BE2C (cell line): Measurements from ENCODE around the gene CEACAM18.

Source experiments
- DNase-seq: peaks from one replicate; pipeline ENCODE4 v3.0.0-alpha.2; 2020
- H3K27me3 ChIP-seq: fragments of 250-450 bp; sonication (Bioruptor Pico); 2 replicates; pipeline ENCODE4 v1.5.1; 2020; ENCODE audit warnings: mild to moderate bottlenecking
- H3K36me3 ChIP-seq: fragments of 250-450 bp; sonication (Bioruptor Pico); 2 replicates; pipeline ENCODE4 v1.5.1; 2020; ENCODE audit warnings: mild to moderate bottlenecking
- H3K4me1 ChIP-seq: fragments of 250-450 bp; sonication (Bioruptor Pico); 2 replicates; pipeline ENCODE4 v1.5.1; 2020
- H3K4me3 ChIP-seq: 2 replicates; pipeline ENCODE4 v1.5.1; 2011; ENCODE audit warnings: low read depth, low read length
- H3K9me3 ChIP-seq: fragments of 250-450 bp; sonication (Bioruptor Pico); 2 replicates; pipeline ENCODE4 v1.5.1; 2020
- TF ChIP-seq, protein P1 (sequence below): IDR thresholded peaks from 2 replicates; pipeline ENCODE4 v1.5.1; 2012; ENCODE audit warnings: mild to moderate bottlenecking, low read depth, low read length

CEACAM18 gene

DNA sequence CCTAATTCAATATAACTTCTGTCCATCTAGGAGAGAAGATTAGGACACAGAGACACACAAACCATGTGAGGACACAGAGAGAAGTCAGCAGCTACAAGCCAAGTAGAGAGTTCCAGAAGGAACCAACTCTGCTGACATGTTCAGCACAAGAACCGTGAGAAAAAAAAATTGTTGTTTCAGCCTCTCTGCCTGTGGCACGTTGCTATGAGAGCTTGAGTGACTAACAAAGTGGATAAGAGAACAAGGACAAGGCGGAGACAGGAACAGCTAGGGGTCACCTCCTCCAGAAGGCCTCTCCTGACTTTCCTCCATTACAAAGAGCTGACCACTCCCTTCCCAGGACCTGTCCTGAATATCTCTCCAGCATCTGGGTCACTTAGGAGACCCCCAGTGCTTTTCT, 28.9 kb downstream of the CEACAM18 start:
- H3K27me3 ChIP-seq, result peaks cover 9% of the 10 kb centered on the region
- H3K36me3 ChIP-seq, result no peaks in the 10 kb centered on the region
- H3K4me1 ChIP-seq, result no peaks in the 10 kb centered on the region
- no peaks in the 10 kb centered on the region for H3K9me3 ChIP-seq
- TF ChIP-seq, protein P1, sequence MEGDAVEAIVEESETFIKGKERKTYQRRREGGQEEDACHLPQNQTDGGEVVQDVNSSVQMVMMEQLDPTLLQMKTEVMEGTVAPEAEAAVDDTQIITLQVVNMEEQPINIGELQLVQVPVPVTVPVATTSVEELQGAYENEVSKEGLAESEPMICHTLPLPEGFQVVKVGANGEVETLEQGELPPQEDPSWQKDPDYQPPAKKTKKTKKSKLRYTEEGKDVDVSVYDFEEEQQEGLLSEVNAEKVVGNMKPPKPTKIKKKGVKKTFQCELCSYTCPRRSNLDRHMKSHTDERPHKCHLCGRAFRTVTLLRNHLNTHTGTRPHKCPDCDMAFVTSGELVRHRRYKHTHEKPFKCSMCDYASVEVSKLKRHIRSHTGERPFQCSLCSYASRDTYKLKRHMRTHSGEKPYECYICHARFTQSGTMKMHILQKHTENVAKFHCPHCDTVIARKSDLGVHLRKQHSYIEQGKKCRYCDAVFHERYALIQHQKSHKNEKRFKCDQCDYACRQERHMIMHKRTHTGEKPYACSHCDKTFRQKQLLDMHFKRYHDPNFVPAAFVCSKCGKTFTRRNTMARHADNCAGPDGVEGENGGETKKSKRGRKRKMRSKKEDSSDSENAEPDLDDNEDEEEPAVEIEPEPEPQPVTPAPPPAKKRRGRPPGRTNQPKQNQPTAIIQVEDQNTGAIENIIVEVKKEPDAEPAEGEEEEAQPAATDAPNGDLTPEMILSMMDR, result no peak
- no peak overlapping the region for H3K4me3 ChIP-seq
- DNase-seq, result no peak

DNA sequence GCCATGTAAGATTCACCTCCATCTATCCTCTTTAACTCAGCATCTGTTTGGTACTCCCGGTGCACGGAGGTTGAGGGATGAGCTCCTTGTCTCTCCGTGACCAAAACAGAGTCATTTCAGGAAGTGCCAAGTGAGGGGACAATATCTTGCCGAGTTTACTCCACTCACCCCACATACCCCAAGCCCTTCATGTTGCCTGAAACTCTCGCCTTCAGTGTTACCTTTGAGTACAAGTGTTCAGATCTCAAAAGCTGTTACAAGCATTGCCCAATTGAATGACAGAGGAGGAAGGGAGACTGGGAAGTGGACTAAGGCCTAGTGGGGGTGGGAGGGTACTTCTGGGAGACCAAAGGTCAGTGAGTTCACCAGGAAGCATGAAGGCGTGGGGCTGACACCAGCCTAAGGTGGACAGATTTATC, 29.3 kb downstream of the CEACAM18 start:
- TF ChIP-seq, protein P1, result no peak
- Histone ChIP-seq H3K27me3 (peaks cover 9% of the 10 kb centered on the region), H3K9me3 (no peaks in the 10 kb centered on the region), H3K4me3 (no peak overlapping the region), H3K36me3 (no peaks in the 10 kb centered on the region), H3K4me1 (no peaks in the 10 kb centered on the region)
- DNase-seq, result no peak

DNA sequence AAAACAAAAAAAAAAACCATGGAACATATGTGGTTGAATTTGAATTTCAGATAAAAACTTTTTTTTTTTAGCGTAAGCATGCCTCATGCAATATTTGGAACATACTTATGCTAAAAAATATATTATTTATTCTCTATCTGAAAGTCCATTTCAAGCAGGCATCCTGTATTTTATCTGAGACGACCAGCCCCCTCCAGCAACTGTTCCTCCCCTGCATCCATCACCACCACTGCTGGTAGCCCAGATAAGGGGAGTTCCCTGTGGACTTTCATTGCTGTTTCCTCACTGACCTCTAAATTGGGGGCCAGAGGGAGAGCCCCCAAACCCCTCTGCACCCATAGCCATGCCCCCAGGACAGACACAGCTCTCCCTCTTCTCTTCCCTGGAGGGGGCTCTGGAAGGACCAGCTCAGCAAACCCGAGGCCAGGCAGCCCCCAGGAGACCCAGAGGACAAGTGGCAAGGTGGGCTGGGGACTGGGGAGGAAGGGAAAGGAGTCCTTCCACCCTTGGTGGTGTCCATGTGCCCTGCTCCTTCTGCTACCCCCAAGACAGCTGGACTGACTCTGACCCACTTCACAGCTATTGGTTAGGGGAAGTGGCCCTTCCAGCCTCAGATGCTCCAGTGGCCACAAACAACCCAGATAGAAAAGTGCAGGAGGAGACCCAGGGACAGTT, 29.9 kb downstream of the CEACAM18 start:
- DNase-seq, result no peak
- H3K4me1 ChIP-seq, result no peaks in the 10 kb centered on the region
- TF ChIP-seq, protein P1, result no peak

GRCh38 chr19:51509823-51510660, 31.7 kb downstream of the CEACAM18 start:
- Histone ChIP-seq H3K27me3 (peaks cover 14% of the 10 kb centered on the region), H3K36me3 (no peaks in the 10 kb centered on the region), H3K4me3 (no peak overlapping the region), H3K4me1 (no peaks in the 10 kb centered on the region), H3K9me3 (no peaks in the 10 kb centered on the region)
- no peak for DNase-seq
- TF ChIP-seq, protein P1, result no peak

More for the DNA sequence above, 29.9 kb downstream of the CEACAM18 start:
- Histone ChIP-seq H3K9me3 (no peaks in the 10 kb centered on the region), H3K27me3 (peaks cover 9% of the 10 kb centered on the region), H3K36me3 (no peaks in the 10 kb centered on the region), H3K4me3 (no peak overlapping the region)

DNA sequence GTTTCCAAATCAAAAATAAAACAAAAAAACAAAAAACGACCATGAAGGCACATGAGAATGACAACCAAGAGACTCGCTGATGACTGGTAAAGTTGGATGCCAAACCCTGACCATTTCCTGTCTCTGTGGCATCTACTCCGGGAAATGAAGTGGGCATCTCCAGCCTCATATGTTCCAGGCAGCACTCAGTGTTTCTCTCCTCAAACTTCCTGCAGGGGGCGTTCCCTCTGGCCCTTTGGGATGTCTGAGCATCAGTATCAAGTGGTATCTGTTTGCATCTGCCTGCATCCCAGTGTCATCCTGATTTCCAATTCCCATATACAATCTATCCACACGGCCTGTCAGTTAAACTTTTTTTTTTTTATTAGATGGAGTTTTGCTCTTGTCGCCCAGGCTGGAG, 33.0 kb downstream of the CEACAM18 start:
- TF ChIP-seq, protein P1, result peak; percentile 47
- no peaks in the 10 kb centered on the region for H3K9me3 ChIP-seq
- peaks cover 14% of the 10 kb centered on the region for H3K27me3 ChIP-seq
- DNase-seq, result peak; percentile 28
- H3K4me3 ChIP-seq, result no peak overlapping the region
- no peaks in the 10 kb centered on the region for H3K36me3 ChIP-seq
- H3K4me1 ChIP-seq, result no peaks in the 10 kb centered on the region

DNA sequence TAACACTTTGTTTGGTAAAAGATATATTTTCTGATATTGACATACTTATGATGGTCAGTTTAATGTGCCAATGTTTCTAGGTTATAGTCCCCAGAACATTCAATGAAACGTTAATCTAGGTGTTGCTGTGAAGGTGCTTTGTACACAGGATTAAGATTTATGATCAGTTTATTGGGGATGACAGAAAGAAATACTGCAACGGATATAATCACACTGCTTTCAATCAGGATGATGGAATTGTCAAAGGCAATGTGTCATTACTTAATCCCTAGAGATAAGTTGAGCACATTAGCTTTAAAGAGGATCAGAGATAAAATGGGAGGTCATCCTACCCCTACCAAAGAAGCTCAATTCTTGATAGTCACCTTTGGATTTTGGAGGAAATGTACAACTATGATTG, 35.6 kb downstream of the CEACAM18 start:
- no peaks in the 10 kb centered on the region for H3K4me1 ChIP-seq
- TF ChIP-seq, protein P1, result no peak
- H3K4me3 ChIP-seq, result no peak overlapping the region
- DNase-seq, result no peak
- H3K36me3 ChIP-seq, result no peaks in the 10 kb centered on the region
- H3K27me3 ChIP-seq, result peaks cover 11% of the 10 kb centered on the region
- H3K9me3 ChIP-seq, result no peaks in the 10 kb centered on the region
